ENCODE measurements around the gene PROB1.

GRCh38 chr5:139438707-139439012, 43.8 kb upstream of the PROB1 start:
- TF ChIP-seq CREB5 (CRISPR knock-in tag; IDR thresholded peaks at IDR 0.05; ENCODE audit: low read depth) (no peak), CSDC2 (CRISPR knock-in tag; IDR thresholded peaks at IDR 0.05) (no peak), ISL1 (CRISPR knock-in tag; IDR thresholded peaks at IDR 0.05) (no peak), TOX (CRISPR knock-in tag; IDR thresholded peaks at IDR 0.05; ENCODE audit: borderline replicate concordance) (no peak), CSRNP3 (CRISPR knock-in tag; IDR thresholded peaks at IDR 0.05) (no peak), SNAI2 (CRISPR knock-in tag; IDR thresholded peaks at IDR 0.05) (no peak), PATZ1 (CRISPR knock-in tag; IDR thresholded peaks at IDR 0.05; ENCODE audit: borderline replicate concordance) (no peak), OSR1 (CRISPR knock-in tag; IDR thresholded peaks at IDR 0.05) (no peak), ESRRG (CRISPR knock-in tag; IDR thresholded peaks at IDR 0.05) (no peak), POU6F1 (CRISPR knock-in tag; IDR thresholded peaks at IDR 0.05; ENCODE audit: borderline replicate concordance, low read depth) (no peak)

Measured in SK-N-SH treated with all-trans-retinoic acid at 6 μM for 48 hours (cell line).